Measurements from ENCODE around the gene KRT72. TPM values are rescaled to one million over a fixed set of nuclear protein-coding genes. Genes with fewer than 3 reads are reported as not detected.

Gene KRT72
- total RNA-seq, 6 donors from 2014 or later: 0.11 to 0.37 TPM; not detected in 4

- no peak overlapping the region for H3K4me3 ChIP-seq
Observed at GRCh38 chr12:52581481-52581880, 19.8 kb downstream of the KRT72 start.

GRCh38 chr12:52581066-52581465, 20.2 kb downstream of the KRT72 start:
- no peak for ATAC-seq (ENCODE audit: low FRiP score in 2 of 2)
- no peaks in the 10 kb centered on the region for H3K4me1 ChIP-seq
- no peak overlapping the region for H3K4me3 ChIP-seq
- H3K36me3 ChIP-seq: no peaks in the 10 kb centered on the region
- no peak overlapping the region for H3K27ac ChIP-seq
- WGBS, 2 donors: 78 to 86% methylated on average over 3 to 7 of the region's 7 CpGs
- no peaks in the 10 kb centered on the region for H3K27me3 ChIP-seq
- H3K9me3 ChIP-seq: no peaks in the 10 kb centered on the region
- no peak for DNase-seq
- no peak for TF ChIP-seq CTCF (IDR thresholded peaks at IDR 0.05)
- no peak for TF ChIP-seq POLR2AphosphoS5 (IDR thresholded peaks at IDR 0.05)
- no peak for TF ChIP-seq EP300 (IDR thresholded peaks at IDR 0.05)
- TF ChIP-seq POLR2A (IDR thresholded peaks at IDR 0.05): no peak

More at GRCh38 chr12:52581481-52581880, 19.8 kb downstream of the KRT72 start:
- Histone ChIP-seq H3K27ac (no peak overlapping the region), H3K36me3 (no peaks in the 10 kb centered on the region), H3K27me3 (no peaks in the 10 kb centered on the region), H3K4me1 (no peaks in the 10 kb centered on the region), H3K9me3 (no peaks in the 10 kb centered on the region)
- no peak for DNase-seq
- TF ChIP-seq POLR2A (IDR thresholded peaks at IDR 0.05) (no peak), POLR2AphosphoS5 (IDR thresholded peaks at IDR 0.05) (no peak), CTCF (IDR thresholded peaks at IDR 0.05) (no peak), EP300 (IDR thresholded peaks at IDR 0.05) (no peak)
- ATAC-seq (ENCODE audit: low FRiP score in 2 of 2): no peak
- WGBS, 2 donors: 61 to 63% methylated on average over 6 of the region's 6 CpGs

GRCh38 chr12:52580496-52580895, 20.8 kb downstream of the KRT72 start:
- 50 to 65% methylated on average over 1 of the region's 1 CpG for WGBS, 2 donors
- no peak for TF ChIP-seq EP300 (IDR thresholded peaks at IDR 0.05)
- no peak for TF ChIP-seq CTCF (IDR thresholded peaks at IDR 0.05)
- no peak for ATAC-seq (ENCODE audit: low FRiP score in 2 of 2)

GRCh38 chr12:52579468-52580465, 21.5 kb downstream of the KRT72 start:
- Histone ChIP-seq H3K4me1 (no peaks in the 10 kb centered on the region), H3K4me3 (no peak overlapping the region), H3K36me3 (no peaks in the 10 kb centered on the region), H3K9me3 (no peaks in the 10 kb centered on the region), H3K27me3 (no peaks in the 10 kb centered on the region), H3K27ac (no peak overlapping the region)
- DNase-seq (no peak), ATAC-seq (ENCODE audit: low FRiP score in 2 of 2) (no peak)
- TF ChIP-seq EP300 (IDR thresholded peaks at IDR 0.05) (no peak), POLR2A (IDR thresholded peaks at IDR 0.05) (no peak), CTCF (IDR thresholded peaks at IDR 0.05) (no peak), POLR2AphosphoS5 (IDR thresholded peaks at IDR 0.05) (no peak)
- 69 to 72% methylated on average over 10 of the region's 10 CpGs for WGBS, 2 donors

More at GRCh38 chr12:52580496-52580895, 20.8 kb downstream of the KRT72 start:
- Histone ChIP-seq H3K9me3 (no peaks in the 10 kb centered on the region), H3K4me1 (no peaks in the 10 kb centered on the region), H3K36me3 (no peaks in the 10 kb centered on the region), H3K4me3 (no peak overlapping the region), H3K27ac (no peak overlapping the region), H3K27me3 (no peaks in the 10 kb centered on the region)
- DNase-seq: no peak
